Upper lobe of left lung (tissue), 4 donors: ENCODE results near the gene LRBA.

ENCODE experiments used
- EP300 ChIP-seq, 4 donors: sonication (generic); formaldehyde crosslinking; IDR thresholded peaks; one replicate each; pipeline ENCODE4 v1.5.1; 2017; ENCODE audit warnings: antibody characterized with exemption in 4 of 4, control low read depth in 2 of 4
- POLR2A ChIP-seq, 4 donors: fragments of 450-650 bp; IDR thresholded peaks; one replicate each; pipeline ENCODE4 v1.5.1; 2016 to 2017; ENCODE audit warnings: antibody characterized with exemption in 4 of 4, mild to moderate bottlenecking in 2 of 4
- POLR2AphosphoS5 ChIP-seq, 2 donors: sonication (generic); formaldehyde crosslinking; IDR thresholded peaks; one replicate each; pipeline ENCODE4 v1.5.1; 2017; ENCODE audit warnings: antibody characterized with exemption in 2 of 2
- TF ChIP-seq, protein P1 (sequence below), 6 experiments: fragments of 450-650 bp in 4 of 6; fragments of 200-600 bp in 2 of 6; sonication (generic) in 2 of 6; IDR thresholded peaks; one replicate each; pipeline ENCODE4 v1.5.1; 2016 to 2019; ENCODE audit warnings: antibody characterized with exemption in 6 of 6

- TF ChIP-seq, protein P1, sequence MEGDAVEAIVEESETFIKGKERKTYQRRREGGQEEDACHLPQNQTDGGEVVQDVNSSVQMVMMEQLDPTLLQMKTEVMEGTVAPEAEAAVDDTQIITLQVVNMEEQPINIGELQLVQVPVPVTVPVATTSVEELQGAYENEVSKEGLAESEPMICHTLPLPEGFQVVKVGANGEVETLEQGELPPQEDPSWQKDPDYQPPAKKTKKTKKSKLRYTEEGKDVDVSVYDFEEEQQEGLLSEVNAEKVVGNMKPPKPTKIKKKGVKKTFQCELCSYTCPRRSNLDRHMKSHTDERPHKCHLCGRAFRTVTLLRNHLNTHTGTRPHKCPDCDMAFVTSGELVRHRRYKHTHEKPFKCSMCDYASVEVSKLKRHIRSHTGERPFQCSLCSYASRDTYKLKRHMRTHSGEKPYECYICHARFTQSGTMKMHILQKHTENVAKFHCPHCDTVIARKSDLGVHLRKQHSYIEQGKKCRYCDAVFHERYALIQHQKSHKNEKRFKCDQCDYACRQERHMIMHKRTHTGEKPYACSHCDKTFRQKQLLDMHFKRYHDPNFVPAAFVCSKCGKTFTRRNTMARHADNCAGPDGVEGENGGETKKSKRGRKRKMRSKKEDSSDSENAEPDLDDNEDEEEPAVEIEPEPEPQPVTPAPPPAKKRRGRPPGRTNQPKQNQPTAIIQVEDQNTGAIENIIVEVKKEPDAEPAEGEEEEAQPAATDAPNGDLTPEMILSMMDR (IDR thresholded peaks at IDR 0.05) = peak in 4 of 6 experiments; percentile 19 to 44 (median 23)
- TF ChIP-seq POLR2A (IDR thresholded peaks at IDR 0.05) = peak; percentile 4 to 92 (median 78)
- peak; percentile 64 to 77 for TF ChIP-seq POLR2AphosphoS5 (IDR thresholded peaks at IDR 0.05)
- TF ChIP-seq EP300 (IDR thresholded peaks at IDR 0.05) = no peak
These were observed 619 bp upstream of the LRBA start for GRCh38 chr4:151015459-151016347.
